Amniotic epithelial cell (primary cell): ENCODE measurements around the gene LDLRAD4.

Source experiments
- DNase-seq: peaks from one replicate; pipeline ENCODE4 v3.0.0-alpha.2; 2010; ENCODE audit warnings: low read depth

LDLRAD4 gene

DNA sequence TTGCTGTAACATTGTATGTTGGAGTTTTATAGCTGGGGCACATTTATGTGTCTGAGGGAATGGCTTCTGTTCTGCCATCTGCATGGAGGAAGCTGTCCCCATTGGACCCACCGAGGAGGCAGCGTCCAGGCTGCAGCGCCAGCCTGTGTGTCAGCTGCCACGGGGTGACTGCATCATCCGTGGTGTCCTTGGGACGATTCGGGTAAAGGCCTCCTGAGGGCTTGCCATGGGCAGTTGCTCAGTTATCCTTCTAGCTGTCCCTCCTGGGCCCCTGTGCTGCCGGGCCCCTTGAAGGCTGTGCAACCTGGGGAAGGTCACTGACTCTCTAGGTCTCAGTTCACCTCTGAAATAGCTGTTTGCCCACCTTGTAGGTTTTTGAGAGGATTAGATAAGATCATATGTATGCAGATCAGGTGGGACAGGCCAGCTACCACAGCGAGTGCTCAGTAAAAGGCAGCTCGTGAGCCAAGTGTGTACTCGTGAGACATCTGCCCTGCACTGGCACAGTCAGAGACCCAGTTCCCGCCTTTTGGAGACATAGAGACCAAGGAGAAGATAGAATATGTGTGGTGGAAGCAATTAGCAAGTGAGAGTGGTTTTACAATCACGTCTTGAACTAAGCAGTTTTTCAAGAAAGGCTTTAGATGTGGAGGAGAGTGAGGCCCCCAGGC, 10.6 kb downstream of the LDLRAD4 start:
- DNase-seq, result no peak

DNA sequence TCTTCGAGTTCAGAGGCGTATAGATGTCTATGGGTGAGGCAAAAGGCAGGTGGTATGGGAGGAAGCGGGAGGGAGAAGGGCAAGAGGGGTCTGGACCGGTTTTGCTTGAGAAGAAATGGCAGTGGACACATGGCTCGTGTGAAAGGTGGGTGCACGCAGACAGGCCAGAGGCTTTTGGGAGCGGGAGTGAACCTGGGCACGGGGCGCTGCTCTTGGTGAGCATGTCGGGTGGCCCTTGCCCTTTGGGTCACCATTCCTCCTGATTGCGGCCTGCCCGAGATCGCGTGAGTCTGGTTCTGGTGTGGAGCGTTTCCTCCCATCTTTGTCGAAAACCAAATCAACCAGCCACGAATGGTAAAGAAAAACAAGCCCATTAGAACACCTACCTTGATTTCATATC, 12.6 kb downstream of the LDLRAD4 start:
- no peak for DNase-seq

DNA sequence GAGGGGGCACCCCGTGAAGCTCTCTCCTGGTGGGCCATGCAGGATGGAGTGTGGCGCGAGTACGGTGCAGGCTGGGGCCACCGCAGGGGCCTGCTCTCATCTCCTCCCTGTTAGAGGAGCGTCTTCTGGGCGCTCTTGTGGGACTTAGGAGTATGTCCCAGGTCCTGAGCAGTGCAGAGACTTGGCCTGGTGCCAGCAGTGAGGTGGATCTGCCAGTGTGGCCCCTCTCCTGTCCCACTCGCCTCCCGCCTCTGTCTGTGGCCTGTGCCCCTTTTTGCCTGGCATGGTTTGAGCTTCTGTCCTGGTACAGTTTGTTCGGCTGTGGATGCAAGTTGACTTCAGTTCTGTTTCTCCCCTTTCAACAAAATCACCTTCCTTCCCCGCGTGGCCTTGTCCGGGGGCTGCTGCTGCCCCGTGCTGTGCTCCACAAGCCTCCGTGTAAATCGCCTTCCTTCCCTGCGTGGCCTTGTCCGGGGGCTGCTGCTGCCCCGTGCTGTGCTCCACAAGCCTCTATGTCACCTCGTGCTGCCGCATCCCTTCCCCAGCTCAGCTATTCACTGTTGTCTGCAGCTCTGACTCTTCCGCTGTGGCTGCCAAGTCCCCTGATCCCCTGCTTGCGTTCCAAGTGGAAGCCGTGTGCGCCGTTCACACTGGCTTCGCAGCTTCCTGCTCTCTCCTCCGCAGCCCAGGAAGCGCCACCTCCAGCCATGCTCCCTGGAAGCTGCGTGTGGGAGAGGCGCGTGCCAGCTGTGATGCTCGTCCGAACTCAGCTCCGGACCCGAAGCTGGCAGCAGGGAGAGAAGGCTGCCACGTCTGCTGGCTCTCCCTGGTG, 13.7 kb downstream of the LDLRAD4 start:
- DNase-seq, result no peak

DNA sequence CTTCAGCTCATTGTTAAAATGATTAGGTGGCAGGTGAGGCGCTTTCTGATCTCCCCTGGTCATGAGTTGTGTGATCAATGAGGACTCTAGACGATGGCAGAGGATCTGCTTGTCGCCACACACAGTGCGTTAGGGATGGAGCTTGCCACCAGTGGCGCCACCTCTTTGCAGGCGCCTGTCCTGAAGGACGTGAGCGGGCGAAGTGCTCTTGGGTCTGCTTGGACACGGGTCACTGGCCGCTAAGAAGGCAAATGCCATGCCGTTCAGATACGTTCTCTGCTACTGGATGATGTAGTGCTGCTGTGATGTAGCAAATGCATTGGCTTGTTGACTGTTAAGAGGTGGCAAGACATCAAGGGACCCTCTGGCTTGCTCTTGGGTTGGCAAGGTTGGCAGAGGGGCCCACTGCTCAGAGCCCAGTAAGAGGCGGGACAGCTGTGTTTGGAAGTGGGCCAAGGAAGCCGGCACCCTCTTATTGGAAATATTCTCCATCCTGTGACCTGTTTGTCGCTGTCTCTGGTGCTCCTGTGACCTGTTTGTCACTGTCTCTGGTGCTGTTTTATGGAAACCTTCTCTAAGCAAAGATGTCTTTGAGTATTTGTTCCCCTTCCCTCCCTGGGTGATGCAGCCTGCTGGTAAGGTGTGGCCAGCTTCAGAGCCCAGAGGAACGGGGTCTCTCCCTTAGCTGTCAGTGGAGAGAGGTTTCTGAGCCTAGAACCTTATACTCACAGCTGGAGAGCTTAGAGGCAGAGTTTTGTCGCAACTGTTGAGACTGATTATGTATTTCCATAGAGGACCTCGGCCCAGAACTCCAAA, 14.6 kb downstream of the LDLRAD4 start:
- no peak for DNase-seq

DNA sequence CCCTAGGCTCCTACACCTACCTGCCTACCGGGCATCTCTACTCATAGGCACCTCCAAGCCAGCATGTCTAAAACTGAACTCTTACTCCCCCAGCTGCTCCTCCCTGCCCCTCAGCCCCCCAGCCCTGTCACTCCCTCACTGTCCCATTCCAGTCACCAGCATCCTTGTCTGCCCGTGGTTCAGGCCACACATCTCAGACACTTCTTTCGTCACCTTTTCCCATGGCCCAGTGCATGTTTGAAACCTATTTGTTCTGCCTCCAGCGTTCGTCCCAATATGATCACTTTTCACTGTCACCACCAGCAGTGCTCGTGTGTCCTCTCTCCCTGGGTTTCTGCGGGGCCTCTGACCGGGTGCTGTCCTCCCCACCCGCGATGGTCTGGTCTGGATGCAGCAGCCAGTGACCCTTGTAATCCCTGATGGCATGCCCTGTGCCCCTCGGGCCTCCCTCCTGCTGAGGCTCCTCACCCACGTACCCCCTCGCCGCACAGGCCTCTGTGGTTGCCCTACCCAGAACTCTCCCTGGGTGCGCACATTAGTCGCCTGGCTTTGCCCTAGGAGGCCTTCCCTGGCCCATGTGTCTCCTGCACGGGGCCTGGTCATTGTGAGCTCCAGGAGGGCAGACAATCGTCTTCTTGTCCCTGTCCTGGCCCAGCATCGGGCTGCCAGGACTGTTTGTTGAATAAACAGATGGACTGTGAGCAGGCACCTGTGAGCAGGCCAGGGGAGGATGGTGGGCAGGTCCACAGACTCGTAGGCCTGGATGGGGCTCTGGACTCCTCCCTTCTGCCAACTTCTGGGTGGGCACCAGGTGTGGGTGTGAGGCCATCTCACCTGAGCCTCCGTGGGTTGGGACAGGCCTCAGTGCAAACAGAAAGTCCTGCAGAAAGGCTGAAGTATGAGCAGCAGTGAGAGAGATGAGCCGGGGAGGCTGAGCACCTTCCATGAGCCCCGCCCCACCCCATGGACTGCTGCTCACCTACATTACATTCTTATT, 15.5 kb downstream of the LDLRAD4 start:
- DNase-seq, result no peak

DNA sequence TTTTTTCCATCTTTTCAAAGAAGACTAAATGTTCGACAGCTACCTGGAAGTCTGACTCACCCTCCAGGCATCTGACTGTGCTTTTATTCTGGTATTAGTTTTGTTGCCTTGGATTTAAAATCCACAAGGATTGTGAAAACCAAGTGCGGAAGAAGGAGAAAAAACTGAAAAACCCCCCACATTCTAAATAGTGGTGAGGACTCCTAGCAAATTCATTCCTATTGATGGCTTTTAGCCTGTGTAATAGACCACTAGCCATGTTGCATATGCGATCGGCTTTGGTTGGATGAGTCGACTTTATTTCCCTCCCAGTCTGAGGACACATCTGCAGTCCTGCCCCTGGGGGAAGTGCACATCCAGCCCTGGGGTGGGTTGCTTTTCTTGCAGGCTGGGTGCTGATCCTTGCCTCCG, 16.9 kb downstream of the LDLRAD4 start:
- no peak for DNase-seq

DNA sequence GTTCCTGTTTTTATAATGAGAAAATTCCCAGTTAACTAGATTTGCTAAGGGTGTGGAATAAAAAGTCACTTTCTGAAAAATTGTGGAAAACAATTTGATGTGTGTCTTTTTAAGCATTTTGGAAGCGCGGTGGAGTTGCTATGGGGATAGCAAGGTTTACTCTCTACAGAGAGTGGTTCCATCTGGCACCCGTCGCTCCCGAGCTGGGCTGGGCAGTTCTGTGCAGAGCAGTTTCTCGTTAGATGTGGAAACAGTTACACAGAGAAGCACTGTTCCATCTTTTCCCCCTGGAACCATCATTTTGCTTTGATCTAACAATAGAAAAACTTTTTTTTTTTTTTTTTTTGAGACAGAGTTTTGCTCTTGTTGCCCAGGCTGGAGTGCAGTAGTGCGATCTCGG, 17.4 kb downstream of the LDLRAD4 start:
- no peak for DNase-seq

DNA sequence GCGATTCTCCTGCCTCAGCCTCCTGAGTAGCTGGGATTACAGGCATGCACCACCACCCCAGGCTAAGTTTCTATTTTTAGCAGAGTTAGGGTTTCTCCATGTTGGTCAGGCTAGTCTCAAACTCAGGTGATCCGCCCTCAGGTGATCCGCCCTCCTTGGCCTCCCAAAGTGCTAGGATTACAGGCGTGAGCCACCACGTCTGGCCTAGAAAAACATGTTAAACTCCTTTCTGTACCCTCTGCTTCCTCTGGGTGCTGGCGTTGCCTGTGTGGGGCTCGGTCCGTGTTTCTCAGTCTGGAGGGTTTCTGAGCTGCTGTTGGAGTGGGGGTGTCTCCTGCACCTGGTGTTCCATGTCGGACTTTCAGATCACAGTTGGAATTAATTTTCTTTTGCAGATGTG, 17.9 kb downstream of the LDLRAD4 start:
- DNase-seq, result no peak

DNA sequence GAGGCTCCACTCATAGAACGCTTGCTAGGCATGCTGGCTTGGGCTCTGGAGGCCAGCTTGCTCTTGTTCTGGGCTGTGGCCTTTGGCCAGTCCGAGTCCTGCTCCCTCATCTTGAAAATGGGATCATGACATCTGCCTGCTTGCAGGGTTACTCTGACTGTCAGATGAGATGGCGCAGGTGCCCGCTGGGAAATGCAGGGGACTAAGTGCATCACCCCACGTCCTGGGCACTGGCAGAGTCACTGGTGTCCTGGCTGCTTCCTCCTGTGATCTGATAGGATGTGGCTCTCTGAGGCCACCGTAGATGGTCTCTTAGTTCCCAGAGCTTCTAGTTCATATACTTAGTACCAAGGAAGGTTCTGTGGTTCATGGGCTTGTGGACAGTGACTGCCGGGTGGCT, 18.5 kb downstream of the LDLRAD4 start:
- DNase-seq, result no peak

DNA sequence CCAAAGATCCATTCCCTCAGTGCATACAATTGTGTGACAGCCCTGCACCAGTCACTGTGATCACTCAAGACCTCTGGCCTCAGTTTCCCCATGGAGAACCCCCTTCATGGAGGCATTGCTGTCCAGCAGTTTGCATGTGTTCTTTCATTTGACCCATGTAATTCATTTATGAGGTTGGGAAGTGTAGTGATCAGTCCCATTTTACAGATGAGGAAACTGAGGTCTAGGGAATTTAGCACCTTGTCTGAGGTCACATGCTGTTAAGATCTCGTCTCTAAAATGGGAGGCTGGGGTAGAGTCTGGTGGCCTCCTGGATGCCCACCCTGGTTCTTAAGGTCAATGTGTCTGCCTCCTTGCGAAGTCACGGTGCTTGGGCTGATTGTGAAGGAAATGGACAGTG, 19.1 kb downstream of the LDLRAD4 start:
- no peak for DNase-seq

DNA sequence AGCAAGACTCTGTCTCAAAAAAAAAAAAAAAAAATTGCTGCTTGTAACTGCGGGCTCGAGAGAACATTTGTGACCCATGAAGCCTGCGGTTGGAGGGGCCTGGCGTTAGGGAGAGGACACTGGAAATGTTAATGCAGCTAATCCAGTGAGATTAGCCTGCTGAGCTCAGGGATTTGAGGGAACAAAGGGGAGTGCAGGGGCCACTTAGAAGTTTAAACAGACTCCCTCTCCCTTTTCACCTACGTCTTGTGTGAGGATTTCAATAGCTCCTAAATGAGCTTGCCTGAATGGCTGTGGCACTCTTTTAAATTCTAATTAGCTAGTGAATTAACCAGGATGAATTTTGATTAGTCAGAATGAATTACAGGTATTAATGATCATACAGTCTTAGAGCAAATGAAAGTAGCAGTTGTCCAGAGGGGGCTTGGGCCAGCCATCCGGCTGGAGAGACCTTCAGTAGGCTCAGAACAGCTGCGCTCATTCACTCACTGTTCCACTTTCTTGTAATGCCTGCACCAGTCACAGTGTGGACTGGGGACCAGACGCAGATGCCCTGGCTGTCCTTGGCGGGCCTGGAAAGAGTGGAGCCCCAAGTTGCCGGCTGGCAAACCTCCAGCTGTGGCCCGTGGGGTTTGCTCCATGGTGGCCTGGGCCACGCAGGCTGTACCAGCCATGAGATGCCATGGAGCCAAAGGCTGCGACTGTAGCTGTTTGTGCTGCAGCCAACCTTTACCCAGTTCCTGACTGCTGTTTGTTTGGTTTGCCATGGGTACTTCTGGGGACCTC, 20.8 kb downstream of the LDLRAD4 start:
- DNase-seq, result no peak

DNA sequence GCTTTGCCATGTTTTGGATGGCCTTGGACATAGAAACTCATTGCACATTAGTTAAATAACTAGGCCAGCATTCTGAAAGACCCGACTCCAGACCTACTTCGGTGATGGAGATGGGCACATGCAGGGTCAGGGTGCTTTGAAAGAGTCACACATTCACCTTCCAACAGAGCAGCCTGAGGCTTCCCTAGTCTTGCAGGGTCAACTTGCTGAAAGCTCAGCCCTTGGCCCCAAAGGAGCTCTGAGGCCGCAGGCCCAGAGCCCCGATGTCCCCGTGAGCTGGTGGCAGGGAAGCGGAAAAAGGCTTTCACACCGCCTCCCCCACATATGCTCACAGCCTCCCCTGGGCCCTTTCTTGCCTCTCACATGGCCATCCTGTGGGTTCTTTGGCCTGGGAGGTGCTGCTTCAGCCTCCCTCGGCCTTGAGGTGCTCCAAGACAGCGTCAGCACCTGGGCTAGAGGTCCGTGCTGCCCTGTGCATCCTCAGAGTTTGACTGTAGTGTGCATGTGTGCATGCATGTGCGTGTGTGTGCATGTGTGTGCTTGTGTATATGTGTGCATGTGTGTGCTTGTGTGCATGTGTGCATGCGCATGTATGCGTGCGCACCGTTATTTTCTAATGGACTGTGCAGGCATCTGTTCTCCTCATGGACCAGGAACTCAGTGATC, 21.6 kb downstream of the LDLRAD4 start:
- no peak for DNase-seq

DNA sequence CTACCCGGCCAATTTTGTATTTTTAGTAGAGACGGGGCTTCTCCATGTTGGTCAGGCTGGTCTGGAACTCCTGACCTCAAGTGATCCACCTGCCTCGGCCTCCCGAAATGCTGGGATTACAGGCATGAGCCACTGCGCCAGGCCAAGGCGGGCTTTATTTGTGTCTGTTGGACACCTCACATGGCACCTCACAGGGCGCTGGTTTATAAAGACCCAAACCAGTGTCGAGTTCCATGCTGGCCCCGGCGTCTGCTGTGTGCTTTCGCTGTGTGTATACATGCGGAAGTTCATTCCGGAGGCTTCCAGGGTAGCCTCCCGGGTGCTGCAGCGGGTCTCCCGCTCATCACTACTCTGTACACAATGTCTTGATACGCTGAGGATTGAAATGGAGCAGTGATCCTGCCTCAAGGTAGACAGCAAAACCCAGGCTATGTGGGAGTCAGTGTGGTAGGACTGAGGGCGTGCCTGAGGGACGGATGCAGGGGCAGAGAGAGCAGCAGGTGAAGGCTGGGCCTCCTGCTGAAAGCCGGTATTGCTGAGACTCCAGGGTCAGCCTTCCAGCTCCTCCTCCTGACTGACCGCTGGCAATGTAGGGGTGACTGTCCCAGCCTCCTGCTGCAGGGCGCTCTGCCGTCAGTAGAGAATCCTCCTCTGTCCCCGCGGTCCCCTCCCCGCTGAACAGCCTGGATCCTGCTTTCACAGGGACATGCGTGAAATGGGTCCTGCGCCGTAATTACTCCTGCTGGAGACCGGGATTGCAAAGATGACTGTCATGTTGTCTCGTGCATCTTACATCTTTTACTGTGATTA, 22.7 kb downstream of the LDLRAD4 start:
- DNase-seq, result no peak

DNA sequence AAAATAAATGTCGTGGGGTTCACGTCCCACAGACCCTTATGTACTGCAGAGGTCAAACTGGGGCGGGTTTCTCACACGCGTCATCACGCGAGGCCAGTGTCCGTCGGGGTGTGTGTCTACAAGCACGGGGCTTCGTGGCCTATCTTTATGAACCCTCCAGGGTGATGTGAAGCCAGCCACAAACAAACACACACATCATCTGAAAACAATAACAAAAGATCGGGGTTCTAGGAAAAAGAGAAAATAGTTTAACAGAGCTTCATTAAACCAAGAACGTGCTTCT, 23.3 kb downstream of the LDLRAD4 start:
- DNase-seq, result no peak

DNA sequence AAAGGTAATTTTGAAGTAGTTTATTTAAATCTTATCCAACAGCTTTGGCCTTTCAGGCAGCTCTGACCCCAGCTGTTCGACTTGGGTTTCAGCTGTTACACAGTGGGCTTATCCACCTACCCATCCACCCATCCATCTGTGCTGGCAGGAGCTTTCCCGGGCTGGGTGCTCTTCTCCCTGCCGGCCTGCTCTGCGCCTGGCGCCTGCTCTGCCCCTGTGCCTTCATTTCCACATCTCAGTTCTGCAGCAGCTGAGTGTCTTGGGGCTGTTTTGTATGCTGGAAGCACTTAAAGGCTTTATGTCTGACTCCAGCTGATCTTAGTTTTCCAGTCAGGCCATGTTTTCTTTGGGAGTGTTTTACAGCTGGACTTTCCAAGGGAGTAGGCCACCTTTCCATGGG, 24.2 kb downstream of the LDLRAD4 start:
- no peak for DNase-seq

DNA sequence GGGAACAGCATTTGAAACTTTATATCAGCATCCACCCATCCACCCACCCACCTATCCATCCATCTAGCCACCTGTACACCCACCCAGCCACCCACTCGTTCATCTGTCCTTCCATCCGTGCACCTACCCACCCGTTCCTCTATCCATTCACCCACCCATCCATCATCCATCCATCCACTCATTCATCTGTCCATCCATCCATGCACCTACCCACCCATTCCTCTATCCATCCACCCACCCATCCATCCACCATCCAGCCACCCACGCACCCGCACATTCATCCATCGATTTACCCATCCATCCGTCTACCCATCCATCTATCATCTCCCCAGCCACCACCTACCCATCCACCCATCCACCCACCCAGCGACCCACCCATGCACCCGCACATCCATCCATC, 24.8 kb downstream of the LDLRAD4 start:
- DNase-seq, result no peak

DNA sequence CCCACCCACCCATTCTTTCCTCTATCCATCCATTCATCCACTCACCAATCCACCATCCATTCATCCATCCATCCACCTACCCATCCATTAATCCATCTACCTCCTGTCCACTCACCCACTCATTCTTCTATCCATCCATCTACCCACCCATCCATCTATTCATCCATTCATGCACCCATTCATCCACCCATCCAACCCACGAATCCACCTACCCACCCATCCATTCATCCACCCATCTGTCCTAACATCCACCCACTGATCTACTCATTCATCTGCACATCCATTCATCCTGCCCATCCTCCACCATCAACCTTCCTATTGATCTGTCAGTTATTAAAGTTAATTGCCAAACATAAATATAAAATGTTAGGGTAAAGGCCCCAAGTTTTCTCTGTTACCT, 25.6 kb downstream of the LDLRAD4 start:
- DNase-seq, result no peak

DNA sequence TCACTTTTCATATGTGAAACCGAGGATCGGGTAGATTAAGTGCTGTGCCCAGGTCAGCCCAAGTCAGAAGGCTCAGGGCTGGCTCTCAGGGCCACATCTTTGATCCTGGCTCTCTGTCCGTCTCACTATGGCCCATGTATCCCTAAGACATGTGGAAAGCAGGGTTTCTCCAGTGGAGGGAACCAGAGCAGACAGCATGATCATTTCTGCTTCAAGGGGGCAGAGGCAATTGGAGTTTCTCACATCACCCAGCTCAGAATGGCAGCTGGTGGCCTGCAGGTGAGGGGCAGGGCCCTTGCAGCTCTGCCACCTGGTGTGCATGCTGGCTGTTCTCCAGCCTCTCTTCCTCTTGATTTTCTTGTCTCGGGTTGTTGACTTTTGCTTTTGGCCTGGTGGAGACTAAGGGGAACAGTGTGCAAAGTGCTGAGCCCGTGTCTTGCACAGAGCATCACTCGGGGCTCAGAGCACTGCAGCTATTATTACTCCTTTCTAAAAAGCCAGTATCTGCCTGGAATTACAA, 27.0 kb downstream of the LDLRAD4 start:
- no peak for DNase-seq

DNA sequence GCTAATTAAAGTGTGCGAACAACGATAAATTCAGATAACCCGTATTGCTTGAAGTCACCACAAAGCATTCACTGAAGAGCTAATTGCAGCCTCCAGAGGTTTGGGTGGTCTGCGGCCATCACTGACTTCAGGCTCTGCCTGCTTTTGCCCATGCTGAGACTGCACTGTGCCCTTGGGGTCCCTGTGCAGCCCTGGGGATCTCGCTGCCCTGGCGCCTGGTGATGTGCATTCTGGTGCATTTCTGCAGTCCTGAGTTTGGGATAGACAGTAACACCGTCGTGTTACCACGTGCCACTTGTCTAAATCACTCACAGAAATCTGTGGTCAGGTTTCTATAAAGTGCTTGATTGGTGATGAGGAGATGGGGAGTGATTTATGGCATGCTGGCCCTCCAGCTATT, 27.6 kb downstream of the LDLRAD4 start:
- no peak for DNase-seq
